DND-41 (cell line): Measurements from ENCODE around the gene BTNL3.

Source experiments
- ATAC-seq: fragments of 200-7000 bp; cut with Tn5 transposase; 3 replicates; pipeline ENCODE4 v1.9.1; 2021; ENCODE audit warnings: low read depth; ENCODE audit not compliant: insufficient read depth
- DNase-seq: peaks from one replicate; pipeline ENCODE4 v3.0.0-alpha.2; 2020
- H2AFZ ChIP-seq: 2 replicates; pipeline ENCODE4 v1.6.0; 2012; ENCODE audit warnings: low read depth, low read length
- H3K27ac ChIP-seq: 2 replicates; pipeline ENCODE4 v1.5.1; 2012; ENCODE audit warnings: low read length, inconsistent platforms
- H3K27me3 ChIP-seq: fragments of 200-600 bp; sonication (generic); 2 replicates; pipeline ENCODE4 v1.6.0; 2012; ENCODE audit warnings: low read length, mild to moderate bottlenecking, inconsistent platforms; ENCODE audit not compliant: insufficient read depth, poor library complexity
- H3K36me3 ChIP-seq: 2 replicates; pipeline ENCODE4 v1.5.1; 2012; ENCODE audit warnings: low read length, inconsistent platforms; ENCODE audit not compliant: insufficient read depth
- H3K4me1 ChIP-seq: 2 replicates; pipeline ENCODE4 v1.5.1; 2012; ENCODE audit warnings: mild to moderate bottlenecking, low read length; ENCODE audit not compliant: insufficient read depth
- H3K4me2 ChIP-seq: 2 replicates; pipeline ENCODE4 v1.6.0; 2012; ENCODE audit warnings: mild to moderate bottlenecking, moderate library complexity, low read length, inconsistent platforms; ENCODE audit not compliant: insufficient read depth
- H3K4me3 ChIP-seq, 2 experiments: fragments of 200-600 bp in 1 of 2; shearing (Covaris generic) in 1 of 2; 2 replicates each; pipeline ENCODE4 v1.5.1; 2012 to 2016; ENCODE audit warnings: inconsistent platforms in 2 of 2, low read length in 2 of 2, mild to moderate bottlenecking in 2 of 2, low read depth in 1 of 2, moderate library complexity in 1 of 2
- H3K79me2 ChIP-seq: 2 replicates; pipeline ENCODE4 v1.6.0; 2012; ENCODE audit warnings: low read length, inconsistent platforms; ENCODE audit not compliant: insufficient read depth
- H3K9ac ChIP-seq: 2 replicates; pipeline ENCODE4 v1.6.0; 2012; ENCODE audit warnings: low read depth, mild to moderate bottlenecking, inconsistent platforms, low read length, moderate library complexity
- H3K9me3 ChIP-seq: 2 replicates; pipeline ENCODE4 v1.5.1; 2012; ENCODE audit warnings: low read length, moderate library complexity, mild to moderate bottlenecking, inconsistent platforms; ENCODE audit not compliant: insufficient read depth, severe bottlenecking
- H4K20me1 ChIP-seq: 2 replicates; pipeline ENCODE4 v1.6.0; 2012; ENCODE audit warnings: low read length; ENCODE audit not compliant: insufficient read depth
- EZH2 ChIP-seq: IDR thresholded peaks from 3 replicates; pipeline ENCODE4 v1.6.1; 2012; ENCODE audit warnings: borderline replicate concordance, low read depth, mild to moderate bottlenecking, moderate library complexity, low read length, inconsistent platforms; ENCODE audit not compliant: severe bottlenecking
- TF ChIP-seq, protein P1 (sequence below): IDR thresholded peaks from 2 replicates; pipeline ENCODE4 v1.5.1; 2012; ENCODE audit warnings: borderline replicate concordance, low read length, moderate library complexity, mild to moderate bottlenecking; ENCODE audit not compliant: poor library complexity, severe bottlenecking; ENCODE audit errors: extremely low read depth

The BTNL3 gene

DNA sequence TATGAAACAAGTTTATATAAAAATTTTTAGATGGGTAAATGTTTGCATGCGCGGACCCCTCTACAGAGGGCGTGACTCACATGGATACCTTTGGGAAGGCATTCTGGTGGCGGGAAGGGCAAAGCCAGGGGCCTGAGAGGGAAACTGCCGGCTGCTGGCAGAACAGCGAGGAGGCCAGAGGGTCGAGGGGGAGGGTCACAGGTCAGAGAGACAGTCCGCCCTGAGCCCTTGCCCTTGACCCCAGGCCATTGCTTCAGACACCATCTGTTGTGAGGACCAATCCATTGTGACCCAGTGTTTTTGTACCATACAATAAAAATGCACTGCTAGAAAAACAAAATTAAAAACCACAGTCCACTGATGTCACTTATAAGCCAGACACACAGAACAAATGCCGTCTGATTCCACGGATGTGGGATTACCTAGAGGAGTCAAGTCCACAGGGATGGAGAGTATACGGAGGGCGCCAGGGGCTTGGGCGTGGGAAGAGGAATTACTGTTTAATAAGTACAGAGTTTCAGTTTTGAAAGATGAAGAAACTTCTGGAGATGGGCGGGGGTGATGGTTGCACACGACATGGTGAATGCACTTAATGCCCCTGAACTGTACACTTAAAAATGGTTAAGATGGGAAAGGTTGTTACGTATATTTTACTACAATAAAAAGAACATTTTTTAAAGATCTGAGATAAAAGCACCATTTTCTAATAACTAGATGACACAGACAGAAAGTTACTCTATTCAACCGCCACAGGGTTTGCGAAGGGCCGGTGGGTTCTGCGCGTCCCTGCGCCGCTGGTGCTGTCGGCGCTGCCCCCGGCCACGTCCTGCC is 63.4 kb downstream of the BTNL3 start:
- Histone ChIP-seq H3K36me3 (no peaks in the 10 kb centered on the region), H3K9me3 (no peaks in the 10 kb centered on the region), H3K4me2 (no peak overlapping the region), H3K27ac (no peak overlapping the region), H2AFZ (no peak overlapping the region), H3K79me2 (no peaks in the 10 kb centered on the region), H4K20me1 (no peaks in the 10 kb centered on the region), H3K27me3 (peaks cover 23% of the 10 kb centered on the region), H3K4me1 (no peaks in the 10 kb centered on the region), H3K4me3 (no peak overlapping the region), H3K9ac (no peak overlapping the region)
- DNase-seq, result no peak
- TF ChIP-seq, protein P1, sequence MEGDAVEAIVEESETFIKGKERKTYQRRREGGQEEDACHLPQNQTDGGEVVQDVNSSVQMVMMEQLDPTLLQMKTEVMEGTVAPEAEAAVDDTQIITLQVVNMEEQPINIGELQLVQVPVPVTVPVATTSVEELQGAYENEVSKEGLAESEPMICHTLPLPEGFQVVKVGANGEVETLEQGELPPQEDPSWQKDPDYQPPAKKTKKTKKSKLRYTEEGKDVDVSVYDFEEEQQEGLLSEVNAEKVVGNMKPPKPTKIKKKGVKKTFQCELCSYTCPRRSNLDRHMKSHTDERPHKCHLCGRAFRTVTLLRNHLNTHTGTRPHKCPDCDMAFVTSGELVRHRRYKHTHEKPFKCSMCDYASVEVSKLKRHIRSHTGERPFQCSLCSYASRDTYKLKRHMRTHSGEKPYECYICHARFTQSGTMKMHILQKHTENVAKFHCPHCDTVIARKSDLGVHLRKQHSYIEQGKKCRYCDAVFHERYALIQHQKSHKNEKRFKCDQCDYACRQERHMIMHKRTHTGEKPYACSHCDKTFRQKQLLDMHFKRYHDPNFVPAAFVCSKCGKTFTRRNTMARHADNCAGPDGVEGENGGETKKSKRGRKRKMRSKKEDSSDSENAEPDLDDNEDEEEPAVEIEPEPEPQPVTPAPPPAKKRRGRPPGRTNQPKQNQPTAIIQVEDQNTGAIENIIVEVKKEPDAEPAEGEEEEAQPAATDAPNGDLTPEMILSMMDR, result no peak
- no peak for TF ChIP-seq EZH2
- ATAC-seq, result no peak

DNA sequence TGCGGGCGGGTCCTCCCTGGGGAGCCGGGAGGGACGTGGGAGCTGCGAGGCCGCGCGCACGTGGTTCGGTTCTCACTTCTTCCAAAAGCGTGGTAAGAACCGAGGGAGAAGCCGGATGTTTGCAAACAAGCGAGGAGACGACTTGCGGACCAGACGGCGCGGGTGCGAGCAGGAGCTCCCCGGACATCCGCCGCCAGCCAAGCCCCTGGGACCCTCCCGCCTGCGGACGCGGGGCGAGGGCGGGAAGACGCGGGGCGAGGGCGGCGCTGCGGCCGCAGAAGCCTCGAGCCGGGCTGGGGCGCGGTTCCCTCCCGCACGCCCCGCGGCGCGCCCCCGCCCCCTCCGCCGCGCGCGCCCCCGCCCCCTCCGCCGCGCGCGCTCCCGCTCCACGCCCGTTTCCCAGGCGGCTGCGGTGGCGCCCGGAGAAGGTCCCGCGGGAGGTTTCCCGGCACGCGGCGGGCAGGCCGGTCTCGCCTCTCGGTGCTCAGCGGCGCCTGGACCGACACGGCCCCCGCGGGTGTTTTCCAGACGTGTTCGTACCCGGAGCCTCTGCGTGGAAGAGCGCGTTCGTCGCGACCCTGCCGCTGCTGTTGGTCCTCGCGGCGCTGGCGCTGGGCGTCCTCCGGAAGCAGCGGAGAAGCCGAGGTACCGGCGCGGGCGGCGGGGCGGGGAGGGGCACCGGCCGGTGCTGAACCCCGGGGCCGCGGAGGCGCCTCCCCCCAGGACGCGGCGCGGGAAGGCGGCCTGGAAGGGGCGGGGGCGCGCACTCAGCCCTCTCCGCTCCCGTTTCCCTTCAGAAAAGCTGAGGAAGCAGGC is 64.2 kb downstream of the BTNL3 start:
- DNase-seq (no peak), ATAC-seq (no peak)
- peak overlapping the region; percentile 22 for H3K4me2 ChIP-seq
- peaks cover 21% of the 10 kb centered on the region for H3K27me3 ChIP-seq
- no peaks in the 10 kb centered on the region for H4K20me1 ChIP-seq
- no peak overlapping the region for H3K27ac ChIP-seq
- no peak overlapping the region for H2AFZ ChIP-seq
- no peaks in the 10 kb centered on the region for H3K9me3 ChIP-seq
- H3K9ac ChIP-seq, result no peak overlapping the region
- no peaks in the 10 kb centered on the region for H3K4me1 ChIP-seq
- no peaks in the 10 kb centered on the region for H3K36me3 ChIP-seq
- TF ChIP-seq, protein P1, result no peak
- no peak for TF ChIP-seq EZH2
- H3K4me3 ChIP-seq, result no peak overlapping the region
- no peaks in the 10 kb centered on the region for H3K79me2 ChIP-seq

DNA sequence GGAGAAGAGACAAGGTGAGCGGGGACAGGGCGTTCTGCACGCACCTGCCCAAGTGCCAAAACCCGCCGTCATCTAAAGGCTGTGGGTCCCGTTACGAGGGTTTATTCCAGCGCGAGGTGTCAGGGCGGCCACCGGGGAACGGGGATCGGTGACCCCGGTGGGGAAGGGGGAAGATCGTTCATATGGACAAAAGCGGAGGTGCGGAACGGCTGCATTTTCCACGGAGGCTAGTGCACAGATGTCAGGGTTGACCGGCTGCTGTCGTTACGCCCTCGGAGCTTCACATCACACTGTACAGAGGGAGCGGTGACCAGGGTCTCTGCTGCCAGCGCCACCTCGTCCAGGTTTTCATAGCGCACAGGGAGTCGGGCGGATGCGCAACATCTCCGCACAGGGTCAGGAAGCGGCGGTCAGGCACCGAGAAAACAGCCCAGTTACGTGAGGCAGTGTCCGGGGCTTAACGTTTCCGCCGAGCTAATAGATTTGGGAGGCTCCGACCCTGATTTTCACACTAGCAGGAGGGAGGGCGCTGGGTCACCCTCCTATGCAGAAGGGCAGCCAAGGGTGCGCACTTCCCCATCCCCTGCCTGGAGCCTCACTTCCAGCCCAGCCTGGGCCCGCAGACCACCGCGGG is 65.0 kb downstream of the BTNL3 start:
- Histone ChIP-seq H3K4me1 (no peaks in the 10 kb centered on the region), H3K36me3 (no peaks in the 10 kb centered on the region), H3K27ac (no peak overlapping the region), H3K9me3 (no peaks in the 10 kb centered on the region), H3K4me2 (peak overlapping the region; percentile 22; the same call in 1 of the 2 replicates), H3K9ac (no peak overlapping the region), H4K20me1 (no peaks in the 10 kb centered on the region), H2AFZ (no peak overlapping the region), H3K79me2 (no peaks in the 10 kb centered on the region), H3K27me3 (peaks cover 18% of the 10 kb centered on the region), H3K4me3 (no peak overlapping the region)
- ATAC-seq, result no peak
- DNase-seq, result no peak
- TF ChIP-seq, protein P1, result no peak
- no peak for TF ChIP-seq EZH2
